GM19372 (cell line): ENCODE measurements around the gene KCNK16.

Source experiments
- ATAC-seq: cut with Tn5 transposase; IDR thresholded peaks from one replicate; pipeline ENCODE4 v1.9.1; 2021; ENCODE audit warnings: mild to moderate bottlenecking, low read depth, moderate library complexity; ENCODE audit not compliant: unreplicated experiment

Gene KCNK16

GRCh38 chr6:39281312-39281980, 41.1 kb downstream of the KCNK16 start:
- ATAC-seq = no peak

GRCh38 chr6:39280247-39280731, 42.2 kb downstream of the KCNK16 start:
- ATAC-seq = no peak

- no peak for ATAC-seq
These were observed 43.0 kb downstream of the KCNK16 start for GRCh38 chr6:39279539-39279938.

GRCh38 chr6:39276379-39276995, 46.0 kb downstream of the KCNK16 start:
- no peak for ATAC-seq

GRCh38 chr6:39274903-39275302, 47.6 kb downstream of the KCNK16 start:
- ATAC-seq = no peak

- ATAC-seq = no peak
These were observed 48.0 kb downstream of the KCNK16 start for GRCh38 chr6:39274471-39274870.

- no peak for ATAC-seq
These were observed 49.1 kb downstream of the KCNK16 start for GRCh38 chr6:39273406-39273821.

- no peak for ATAC-seq
These were observed 52.5 kb downstream of the KCNK16 start for GRCh38 chr6:39269961-39270360.

- ATAC-seq = no peak
These were observed 53.8 kb downstream of the KCNK16 start for GRCh38 chr6:39268721-39269120.

GRCh38 chr6:39268171-39268570, 54.3 kb downstream of the KCNK16 start:
- ATAC-seq = no peak

- no peak for ATAC-seq
These were observed 55.6 kb downstream of the KCNK16 start for GRCh38 chr6:39266782-39267355.

GRCh38 chr6:39266375-39266774, 56.1 kb downstream of the KCNK16 start:
- no peak for ATAC-seq
